OCI-LY1 (cell line): ENCODE measurements around the gene IFT52.

ENCODE experiments used
- H2AFZ ChIP-seq: fragments of 200-600 bp; sonication (generic), shearing (Covaris generic); 2 replicates; pipeline ENCODE4 v1.6.0; 2014; ENCODE audit warnings: antibody characterized with exemption, mild to moderate bottlenecking, low read length
- H3F3A ChIP-seq: fragments of 200-600 bp; sonication (generic), shearing (Covaris generic); 2 replicates; pipeline ENCODE4 v1.6.0; 2014; ENCODE audit warnings: mild to moderate bottlenecking, antibody characterized with exemption, low read length, moderate library complexity; ENCODE audit not compliant: insufficient read depth
- H3K27ac ChIP-seq: fragments of 200-600 bp; sonication (generic); 2 replicates; pipeline ENCODE4 v1.5.1; 2014; ENCODE audit warnings: low read length, mixed run types, mild to moderate bottlenecking, low read depth; ENCODE audit not compliant: poor library complexity, severe bottlenecking
- H3K27me3 ChIP-seq: fragments of 200-600 bp; sonication (generic); 2 replicates; pipeline ENCODE4 v1.6.0; 2014; ENCODE audit warnings: antibody characterized with exemption, mild to moderate bottlenecking, low read length, moderate library complexity; ENCODE audit not compliant: insufficient read depth
- H3K36me3 ChIP-seq: fragments of 200-600 bp; sonication (generic); 2 replicates; pipeline ENCODE4 v1.6.1; 2014; ENCODE audit warnings: mild to moderate bottlenecking, antibody characterized with exemption, low read length, moderate library complexity, mixed read lengths; ENCODE audit not compliant: insufficient read depth
- H3K4me1 ChIP-seq: fragments of 200-600 bp; sonication (generic); 2 replicates; pipeline ENCODE4 v1.5.1; 2014; ENCODE audit warnings: mild to moderate bottlenecking, low read length, moderate library complexity; ENCODE audit not compliant: insufficient read depth, severe bottlenecking
- H3K4me2 ChIP-seq: fragments of 200-600 bp; sonication (generic), shearing (Covaris generic); 2 replicates; pipeline ENCODE4 v1.6.1; 2014; ENCODE audit warnings: low read length
- H3K4me3 ChIP-seq: fragments of 200-600 bp; sonication (generic); 2 replicates; pipeline ENCODE4 v1.5.1; 2014; ENCODE audit warnings: low read length, low read depth, mild to moderate bottlenecking, mixed read lengths; ENCODE audit not compliant: poor library complexity, severe bottlenecking
- H3K79me2 ChIP-seq: fragments of 200-600 bp; shearing (Covaris generic); 2 replicates; pipeline ENCODE4 v1.6.1; 2016; ENCODE audit warnings: mixed run types, low read length, mixed read lengths; ENCODE audit not compliant: insufficient read depth
- H3K9ac ChIP-seq: fragments of 200-600 bp; sonication (generic), shearing (Covaris generic); 2 replicates; pipeline ENCODE4 v1.6.1; 2014; ENCODE audit warnings: mild to moderate bottlenecking, low read length, mixed read lengths
- H3K9me2 ChIP-seq: fragments of 200-600 bp; sonication (generic), shearing (Covaris generic); 2 replicates; pipeline ENCODE4 v1.6.1; 2014; ENCODE audit warnings: low read depth, mild to moderate bottlenecking, low read length, mixed read lengths
- H3K9me3 ChIP-seq: fragments of 200-600 bp; shearing (Covaris generic); 2 replicates; pipeline ENCODE4 v1.6.1; 2014; ENCODE audit warnings: low read length, mixed read lengths
- H4K20me1 ChIP-seq: fragments of 200-600 bp; sonication (generic), shearing (Covaris generic); 2 replicates; pipeline ENCODE4 v1.6.0; 2016; ENCODE audit warnings: mild to moderate bottlenecking, low read length; ENCODE audit not compliant: insufficient read depth
- EZH2 ChIP-seq: fragments of 200-600 bp; sonication (generic), shearing (Covaris generic); IDR thresholded peaks from 2 replicates; pipeline ENCODE4 v1.8.0; 2017; ENCODE audit warnings: borderline replicate concordance, mixed run types, mild to moderate bottlenecking, antibody characterized with exemption, low read length, moderate library complexity, mixed read lengths
- TF ChIP-seq, protein P1 (sequence below): fragments of 200-600 bp; sonication (generic), shearing (Covaris generic); IDR thresholded peaks from 2 replicates; pipeline ENCODE4 v1.5.1; 2017; ENCODE audit warnings: mild to moderate bottlenecking, antibody characterized with exemption, low read length, moderate library complexity, mixed read lengths

IFT52 gene

GRCh38 chr20:43542674-43543073 is 48.1 kb upstream of the IFT52 start:
- Histone ChIP-seq H3K9me3 (no peaks in the 10 kb centered on the region), H3K9me2 (no peaks in the 10 kb centered on the region), H3K4me1 (no peaks in the 10 kb centered on the region), H3K4me2 (no peak overlapping the region), H3K27me3 (no peaks in the 10 kb centered on the region), H3K9ac (no peak overlapping the region), H4K20me1 (no peaks in the 10 kb centered on the region), H3K79me2 (no peaks in the 10 kb centered on the region), H3K4me3 (no peak overlapping the region), H3K36me3 (0 out of 2 replicates have a peak, but pooled peaks cover 7% of the 10 kb centered on the region), H3K27ac (no peak overlapping the region), H2AFZ (no peak overlapping the region), H3F3A (no peaks in the 10 kb centered on the region)
- TF ChIP-seq EZH2: no peak
- TF ChIP-seq, protein P1, sequence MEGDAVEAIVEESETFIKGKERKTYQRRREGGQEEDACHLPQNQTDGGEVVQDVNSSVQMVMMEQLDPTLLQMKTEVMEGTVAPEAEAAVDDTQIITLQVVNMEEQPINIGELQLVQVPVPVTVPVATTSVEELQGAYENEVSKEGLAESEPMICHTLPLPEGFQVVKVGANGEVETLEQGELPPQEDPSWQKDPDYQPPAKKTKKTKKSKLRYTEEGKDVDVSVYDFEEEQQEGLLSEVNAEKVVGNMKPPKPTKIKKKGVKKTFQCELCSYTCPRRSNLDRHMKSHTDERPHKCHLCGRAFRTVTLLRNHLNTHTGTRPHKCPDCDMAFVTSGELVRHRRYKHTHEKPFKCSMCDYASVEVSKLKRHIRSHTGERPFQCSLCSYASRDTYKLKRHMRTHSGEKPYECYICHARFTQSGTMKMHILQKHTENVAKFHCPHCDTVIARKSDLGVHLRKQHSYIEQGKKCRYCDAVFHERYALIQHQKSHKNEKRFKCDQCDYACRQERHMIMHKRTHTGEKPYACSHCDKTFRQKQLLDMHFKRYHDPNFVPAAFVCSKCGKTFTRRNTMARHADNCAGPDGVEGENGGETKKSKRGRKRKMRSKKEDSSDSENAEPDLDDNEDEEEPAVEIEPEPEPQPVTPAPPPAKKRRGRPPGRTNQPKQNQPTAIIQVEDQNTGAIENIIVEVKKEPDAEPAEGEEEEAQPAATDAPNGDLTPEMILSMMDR: no peak

DNA sequence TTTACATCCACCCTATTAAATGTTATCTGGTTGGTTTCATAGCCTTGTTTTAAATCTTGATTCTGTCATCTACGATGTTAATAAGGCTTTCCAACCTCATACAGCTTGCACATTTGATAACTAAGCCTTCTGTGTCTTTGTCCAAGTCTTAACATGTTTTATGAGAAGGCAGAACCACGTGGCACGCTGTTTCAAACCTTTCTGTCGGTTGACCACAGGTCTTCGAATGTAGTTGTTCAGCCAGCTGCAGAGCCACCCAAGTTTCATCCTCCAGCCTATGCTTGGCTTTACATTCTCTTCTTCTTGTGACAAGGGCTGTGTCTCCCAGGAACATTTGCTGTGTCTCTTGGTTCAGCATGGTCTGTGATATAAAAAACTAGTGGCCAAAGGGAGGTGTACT is 47.6 kb upstream of the IFT52 start:
- Histone ChIP-seq H3K27ac (no peak overlapping the region), H3K9me3 (no peaks in the 10 kb centered on the region), H3K79me2 (no peaks in the 10 kb centered on the region), H3K4me1 (no peaks in the 10 kb centered on the region), H3K4me2 (no peak overlapping the region), H3F3A (no peaks in the 10 kb centered on the region), H3K27me3 (no peaks in the 10 kb centered on the region), H4K20me1 (no peaks in the 10 kb centered on the region), H3K4me3 (no peak overlapping the region), H3K9ac (no peak overlapping the region), H2AFZ (no peak overlapping the region), H3K36me3 (0 out of 2 replicates have a peak, but pooled peaks cover 7% of the 10 kb centered on the region), H3K9me2 (no peaks in the 10 kb centered on the region)
- TF ChIP-seq EZH2: no peak
- TF ChIP-seq, protein P1: no peak

- Histone ChIP-seq H3K4me3 (no peak overlapping the region), H2AFZ (no peak overlapping the region), H3K9ac (no peak overlapping the region), H3K9me2 (no peaks in the 10 kb centered on the region), H3K9me3 (no peaks in the 10 kb centered on the region), H3K4me1 (no peaks in the 10 kb centered on the region), H3K4me2 (no peak overlapping the region), H3K79me2 (no peaks in the 10 kb centered on the region), H3K36me3 (0 out of 2 replicates have a peak, but pooled peaks cover 7% of the 10 kb centered on the region), H4K20me1 (no peaks in the 10 kb centered on the region), H3F3A (no peaks in the 10 kb centered on the region), H3K27ac (no peak overlapping the region), H3K27me3 (no peaks in the 10 kb centered on the region)
- TF ChIP-seq EZH2: no peak
- TF ChIP-seq, protein P1: no peak
These were observed 46.2 kb upstream of the IFT52 start for GRCh38 chr20:43544501-43544900.
